NCI-H1417 treated with DMSO at 0.1 percent for 48 hours (cell line): Measurements from ENCODE around the gene ANKRD42.
A peak's percentile ranks its signal among the peaks of the same experiment; 100 is the strongest.
"Not testable (repeated sequence)": the region's sequence is repeated elsewhere in the genome, so short reads cannot be mapped to it uniquely, and the experiment has no call there.

ENCODE experiments used
- DNase-seq: peaks from one replicate; lab custom pipeline; 2025; lab: John Stamatoyannopoulos, UW

The ANKRD42 gene

DNA sequence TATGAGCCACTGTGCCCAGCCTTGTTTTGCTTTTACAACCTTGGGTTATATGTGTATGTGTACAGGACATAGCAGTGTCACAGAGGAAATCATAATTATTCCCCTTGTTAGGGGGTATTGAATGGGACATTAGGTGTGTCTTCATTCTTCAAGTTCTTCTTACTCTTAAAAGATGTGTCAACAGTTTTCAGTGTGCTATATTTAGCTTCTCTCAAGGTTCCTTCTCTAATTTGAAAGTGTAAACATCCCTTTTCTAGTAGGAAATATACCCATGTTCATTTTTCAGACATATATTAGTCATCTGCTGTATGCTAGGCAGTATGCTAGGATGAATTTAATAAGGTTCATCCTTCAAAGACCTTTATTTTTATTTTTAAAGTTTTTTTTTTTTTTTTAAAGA lies 19.5 kb upstream of the ANKRD42 start:
- no peak for DNase-seq

DNA sequence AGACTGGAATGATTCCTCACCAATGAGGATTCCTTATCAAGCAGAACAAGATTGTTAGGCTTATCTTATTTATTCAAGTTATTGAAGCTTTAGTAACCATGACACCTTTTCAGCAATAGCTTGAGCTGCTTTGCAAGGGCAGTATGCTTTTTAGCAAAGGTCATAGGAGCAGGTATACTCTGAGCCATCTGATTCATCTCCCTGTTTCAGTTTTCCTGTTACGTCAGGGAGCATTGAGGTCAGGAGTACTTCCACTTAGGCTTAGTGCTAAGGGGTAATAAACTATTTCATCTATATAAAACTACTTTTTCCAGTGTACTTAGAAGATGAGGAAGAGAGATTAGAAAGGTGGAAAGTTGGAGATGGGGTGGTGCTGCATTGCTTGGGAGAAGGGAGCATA lies 17.7 kb upstream of the ANKRD42 start:
- no peak for DNase-seq

DNA sequence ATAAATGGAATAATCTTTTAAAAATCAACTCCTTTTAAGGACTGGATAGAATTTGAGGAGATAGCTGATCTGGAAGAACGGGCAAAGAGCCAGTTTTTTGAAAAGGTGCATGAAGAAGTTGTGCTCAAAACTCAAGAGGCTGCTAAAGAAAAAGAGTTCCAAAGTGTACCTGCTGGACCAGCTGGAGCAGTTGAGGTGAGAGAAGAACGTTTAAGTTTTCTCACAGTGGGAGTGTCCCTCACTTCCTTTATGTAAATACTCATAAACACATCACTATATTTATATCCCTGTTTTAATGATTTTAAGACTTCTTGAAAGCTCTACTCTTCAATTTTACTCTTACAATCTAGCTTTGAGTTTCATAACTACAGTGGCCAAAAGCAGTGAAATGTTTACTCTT lies 11.7 kb upstream of the ANKRD42 start:
- DNase-seq: no peak

DNA sequence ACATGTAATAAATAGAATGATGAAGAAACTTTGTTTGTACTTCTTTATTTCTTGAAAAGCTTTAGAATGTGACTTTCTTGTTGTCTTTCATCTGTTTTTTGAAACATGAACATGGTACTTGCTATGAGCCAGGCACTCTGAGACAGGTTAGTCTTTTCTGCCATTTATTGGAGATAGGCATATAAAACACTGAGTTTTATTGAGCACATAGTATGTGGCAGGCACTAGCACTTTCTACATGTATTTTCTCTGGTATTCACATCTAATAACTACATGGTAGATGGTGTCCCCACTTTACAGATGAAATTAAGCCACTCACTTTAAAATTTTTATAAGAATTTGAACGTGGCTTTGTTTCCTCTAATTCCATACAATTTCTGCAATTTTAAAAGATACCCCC lies 7.7 kb upstream of the ANKRD42 start:
- DNase-seq: no peak

DNA sequence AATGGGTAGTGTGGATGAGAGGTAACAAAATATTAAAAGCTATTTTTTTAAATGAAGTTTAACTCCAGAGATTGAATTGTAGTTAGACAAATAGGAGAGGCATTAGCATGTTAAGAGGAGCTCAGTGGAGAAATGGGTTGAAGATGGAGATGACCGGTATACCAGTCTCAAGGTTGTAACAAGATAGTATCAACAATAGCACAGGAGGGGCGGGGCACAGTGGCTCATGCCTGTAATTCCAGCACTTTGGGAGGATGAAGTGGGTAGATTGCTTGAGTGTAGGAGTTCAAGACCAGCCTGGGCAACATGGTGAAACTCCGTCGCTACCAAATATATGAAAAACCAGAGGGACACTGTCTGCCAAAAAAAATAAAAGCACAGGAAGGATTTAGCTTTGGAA lies 6.0 kb upstream of the ANKRD42 start:
- DNase-seq: no peak

DNA sequence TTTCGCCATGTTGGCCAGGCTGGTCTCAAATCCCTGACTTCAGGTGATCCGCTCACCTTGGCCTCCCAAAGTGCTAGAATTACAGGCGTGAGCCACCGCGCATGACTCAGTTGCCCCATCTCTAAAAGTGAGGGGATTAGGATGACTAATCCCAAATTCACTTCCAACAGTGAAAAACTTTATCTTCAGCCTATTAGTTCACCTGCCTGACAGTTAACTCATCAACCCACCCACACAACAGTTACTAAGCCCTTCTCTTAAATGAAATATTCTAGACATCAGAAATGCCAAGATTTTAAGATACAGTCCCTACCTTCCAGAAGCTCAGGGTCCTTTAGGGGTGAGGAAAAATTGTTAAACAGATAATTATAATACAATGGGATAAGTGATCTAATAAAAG lies 2.0 kb upstream of the ANKRD42 start:
- no peak for DNase-seq

DNA sequence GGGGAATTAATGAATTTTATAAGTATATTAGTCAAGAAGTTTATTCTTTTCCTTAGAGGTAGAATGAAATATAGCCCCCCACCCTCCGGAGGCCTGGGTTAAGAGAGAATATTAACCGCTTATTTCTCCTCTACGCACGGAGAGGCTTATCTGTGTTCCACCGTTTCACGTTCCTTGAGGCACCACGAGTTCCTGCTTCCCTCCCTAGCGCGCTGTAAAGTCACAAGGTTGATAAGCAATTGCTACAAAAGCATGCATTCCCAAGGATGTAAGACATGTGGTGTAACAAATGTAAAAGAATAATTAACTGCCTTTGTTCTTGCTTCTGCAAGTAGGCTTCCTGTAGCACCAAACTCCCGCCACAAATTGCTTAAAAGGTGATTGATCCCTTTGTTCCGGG lies 1.5 kb upstream of the ANKRD42 start:
- no peak for DNase-seq

DNA sequence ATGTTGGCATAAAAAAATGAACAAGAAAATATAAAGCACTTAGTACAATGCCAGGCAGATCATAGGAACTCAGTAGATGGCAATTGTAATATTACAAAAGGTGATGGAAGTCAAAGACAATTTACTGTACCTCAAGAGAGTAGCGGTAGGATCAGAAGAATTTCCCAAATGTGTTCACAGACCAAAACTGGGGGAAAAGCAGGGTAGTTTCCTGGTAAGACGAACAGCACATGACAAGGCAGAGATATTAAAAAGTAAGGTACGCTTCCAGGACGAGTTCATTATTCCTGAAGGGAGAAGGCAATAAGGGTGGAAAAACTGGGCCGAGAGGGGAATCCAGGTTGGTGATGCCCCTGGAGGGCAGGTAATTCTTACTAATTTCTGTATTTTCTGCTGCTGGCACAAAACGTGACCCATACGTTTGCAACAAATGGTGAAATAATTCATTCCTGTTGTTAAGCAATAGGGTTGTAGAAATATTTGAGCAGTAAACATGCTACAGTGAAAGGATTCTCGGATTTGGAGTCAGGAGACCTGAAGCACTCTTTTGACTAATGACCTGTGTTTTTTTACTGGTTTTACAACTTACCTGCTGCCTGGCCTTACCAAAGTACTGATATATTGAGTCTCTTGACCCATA lies 786 bp upstream of the ANKRD42 start:
- no peak for DNase-seq

DNA sequence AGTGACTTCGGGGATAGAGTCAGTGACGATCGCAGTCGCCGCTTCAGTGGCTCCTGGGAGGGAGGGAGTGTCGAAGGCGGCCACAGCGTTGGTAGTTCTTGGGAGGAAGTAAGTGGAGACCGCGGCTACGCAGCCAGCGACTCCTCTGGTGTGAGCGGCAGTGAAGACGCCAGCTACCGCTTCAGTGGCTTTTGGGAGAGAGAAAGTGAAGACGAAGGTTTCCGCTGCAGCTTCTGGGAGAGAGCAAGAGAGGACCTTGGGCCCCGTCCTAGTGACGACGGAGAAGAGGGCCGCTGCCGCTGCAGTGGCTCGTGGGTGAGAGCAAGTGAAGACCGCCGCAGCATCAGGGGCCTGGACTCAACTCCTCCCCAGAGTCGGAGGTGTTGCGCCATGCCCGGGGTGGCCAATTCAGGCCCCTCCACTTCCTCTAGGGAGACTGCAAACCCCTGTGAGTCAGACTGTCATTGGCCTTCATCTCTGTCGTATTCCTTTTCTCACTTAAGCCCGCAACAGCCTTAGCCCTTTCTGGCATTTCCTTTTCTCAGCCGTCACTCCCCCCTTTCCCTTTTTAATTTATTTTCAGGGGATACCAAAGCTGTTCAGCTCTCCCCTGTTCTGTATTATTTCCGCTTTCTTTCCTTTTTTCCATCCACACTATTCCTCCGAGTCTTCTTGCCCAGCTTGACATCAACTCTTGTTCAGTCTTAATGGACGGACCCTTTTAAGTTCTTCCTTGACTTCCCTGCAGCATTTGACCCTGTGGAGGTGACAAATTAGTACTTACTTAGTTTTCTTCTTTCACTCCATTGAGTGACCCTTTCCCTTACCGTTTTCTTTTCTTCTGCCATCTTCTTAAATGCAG lies 1.0 kb downstream of the ANKRD42 start:
- no peak for DNase-seq

DNA sequence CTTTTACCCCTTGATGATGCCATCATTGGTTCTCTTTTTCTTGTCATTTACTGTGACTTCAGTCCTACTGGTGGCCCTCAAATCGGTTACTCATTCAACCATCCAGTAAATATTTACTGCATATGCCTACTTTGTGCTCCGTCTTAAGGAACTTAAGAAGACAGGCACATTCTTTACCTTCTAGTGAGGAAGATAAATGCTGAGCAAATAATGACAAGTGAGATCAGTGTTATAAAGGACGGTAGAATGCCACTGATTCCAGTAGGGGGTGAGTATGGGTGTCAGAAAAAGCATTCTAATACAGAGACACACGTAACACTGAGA lies 1.6 kb downstream of the ANKRD42 start:
- no peak for DNase-seq

DNA sequence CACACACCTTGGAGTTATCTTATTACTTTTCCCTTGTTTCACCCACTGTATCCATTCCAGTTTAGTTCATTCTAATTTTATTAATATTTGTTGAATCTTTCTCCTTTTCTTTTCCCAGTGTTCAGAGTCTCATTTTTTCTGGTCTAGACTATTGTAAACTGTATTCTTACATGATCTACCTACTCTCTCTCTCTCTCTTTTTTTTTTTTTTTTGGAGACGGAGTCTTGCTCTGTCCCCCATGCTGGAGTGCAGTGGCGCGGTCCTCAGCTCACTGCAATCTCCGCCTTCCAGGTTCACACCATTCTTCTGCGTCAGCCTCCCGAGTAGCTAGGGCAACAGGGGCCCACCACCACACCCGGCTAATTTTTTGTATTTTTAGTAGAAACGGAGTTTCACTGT lies 2.1 kb downstream of the ANKRD42 start:
- no peak for DNase-seq

DNA sequence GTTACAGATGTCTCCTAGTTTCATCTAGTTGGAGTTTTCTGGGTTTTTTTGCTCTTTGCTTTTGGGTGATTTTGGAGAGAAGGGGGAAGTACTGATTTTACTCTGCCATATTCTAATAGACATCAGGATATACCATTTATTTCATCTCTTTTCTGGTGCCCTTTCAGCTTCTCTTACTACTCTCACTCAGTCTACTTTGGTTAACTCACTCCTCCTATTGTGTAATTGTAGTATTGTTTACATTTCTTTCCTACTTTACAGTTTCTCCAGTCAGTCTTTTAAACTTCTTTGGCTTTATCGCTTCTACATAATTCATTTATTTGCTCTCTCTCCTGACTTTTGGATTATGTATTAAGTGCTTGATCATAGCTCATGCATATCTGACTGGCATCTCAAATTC lies 6.5 kb downstream of the ANKRD42 start:
- DNase-seq: no peak

DNA sequence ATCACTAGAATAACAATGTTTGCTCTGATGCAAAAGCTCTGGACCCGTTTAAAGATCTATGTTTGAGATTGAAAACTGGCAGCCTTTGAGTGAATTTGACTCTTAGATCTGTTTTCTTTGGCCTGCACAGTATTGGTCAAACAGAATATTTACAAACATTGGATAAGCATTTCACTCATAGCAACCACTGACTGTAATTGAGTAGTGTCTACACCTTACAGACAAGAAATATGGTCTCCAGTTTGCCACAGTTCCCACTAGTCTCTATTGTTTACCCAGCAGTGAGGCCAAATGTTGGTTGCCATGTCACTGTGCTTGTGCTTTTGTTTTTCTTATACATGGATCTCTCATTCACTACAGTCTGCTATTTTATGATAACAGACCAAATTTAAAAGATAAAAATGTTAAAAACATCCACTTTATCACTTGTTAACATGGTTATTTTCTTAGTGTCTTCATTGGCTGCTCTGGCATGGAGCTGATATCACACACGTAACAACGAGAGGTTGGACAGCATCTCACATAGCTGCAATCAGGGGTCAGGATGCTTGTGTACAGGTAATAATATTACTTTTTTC lies 12.2 kb downstream of the ANKRD42 start:
- DNase-seq: no peak

DNA sequence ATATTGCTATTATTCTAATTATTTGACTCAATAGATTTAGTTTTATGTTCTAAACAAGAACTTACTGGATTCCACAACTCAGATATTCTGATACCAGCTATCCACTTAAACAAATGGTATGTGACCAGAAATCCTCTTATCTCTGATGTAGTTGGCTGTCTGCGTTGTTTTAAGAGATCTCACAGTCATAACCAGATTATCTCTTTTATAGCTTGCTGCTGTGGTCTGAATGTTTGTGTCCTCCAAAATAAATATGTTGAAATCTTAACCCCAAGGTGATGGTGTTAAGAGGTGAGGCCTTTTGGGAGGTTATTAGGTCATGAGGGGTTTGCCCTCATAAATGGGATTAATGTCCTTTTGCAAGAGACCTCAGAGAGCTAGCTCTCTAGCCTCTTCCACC lies 12.7 kb downstream of the ANKRD42 start:
- no peak for DNase-seq

DNA sequence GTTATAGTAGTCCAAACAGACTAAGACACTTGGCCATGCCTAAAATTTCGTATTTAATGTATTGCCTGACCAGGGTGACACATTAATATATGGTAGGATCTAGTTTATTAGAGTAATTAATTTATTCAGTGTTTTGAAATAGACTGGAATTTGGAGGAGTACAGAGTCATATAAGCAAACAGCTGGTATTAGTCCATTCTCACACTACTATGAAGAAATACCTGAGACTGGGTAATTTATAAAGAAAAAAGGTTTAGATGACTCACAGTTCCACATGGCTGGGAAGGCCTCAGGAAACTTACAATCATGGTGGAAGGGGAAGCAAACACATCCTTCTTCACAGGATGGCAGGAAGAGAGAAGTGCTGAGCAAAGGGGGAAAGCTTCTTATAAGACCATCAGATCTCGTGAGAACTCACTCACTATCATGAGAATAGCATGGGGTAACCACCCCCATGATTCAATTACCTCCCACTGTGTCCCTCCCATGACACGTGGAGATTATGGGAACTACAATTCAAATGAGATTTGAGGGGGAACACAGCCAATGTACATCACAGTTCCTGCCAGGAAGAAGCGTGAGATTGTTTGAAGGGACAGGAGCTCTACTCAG lies 13.4 kb downstream of the ANKRD42 start:
- DNase-seq: not testable (repeated sequence)

DNA sequence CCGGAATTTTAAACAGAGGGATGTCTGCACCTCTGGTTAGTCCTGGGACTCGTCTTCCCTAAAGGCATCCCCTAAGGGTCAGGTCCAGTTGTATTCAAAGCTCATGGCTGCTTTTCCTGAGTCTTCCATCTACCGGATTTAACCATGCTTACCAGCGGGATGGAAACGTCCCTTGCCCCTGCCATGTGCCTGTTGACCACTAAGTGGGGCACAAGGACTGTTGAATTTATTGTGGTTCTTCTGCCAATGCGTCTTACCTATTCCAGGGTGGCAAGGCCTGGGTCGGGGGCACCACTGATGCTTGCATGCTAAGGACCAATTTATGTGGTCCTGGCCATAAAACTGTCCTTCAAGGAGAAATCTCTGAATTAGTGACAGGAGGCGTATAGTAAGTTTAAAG lies 25.6 kb downstream of the ANKRD42 start:
- DNase-seq: peak; percentile 4

DNA sequence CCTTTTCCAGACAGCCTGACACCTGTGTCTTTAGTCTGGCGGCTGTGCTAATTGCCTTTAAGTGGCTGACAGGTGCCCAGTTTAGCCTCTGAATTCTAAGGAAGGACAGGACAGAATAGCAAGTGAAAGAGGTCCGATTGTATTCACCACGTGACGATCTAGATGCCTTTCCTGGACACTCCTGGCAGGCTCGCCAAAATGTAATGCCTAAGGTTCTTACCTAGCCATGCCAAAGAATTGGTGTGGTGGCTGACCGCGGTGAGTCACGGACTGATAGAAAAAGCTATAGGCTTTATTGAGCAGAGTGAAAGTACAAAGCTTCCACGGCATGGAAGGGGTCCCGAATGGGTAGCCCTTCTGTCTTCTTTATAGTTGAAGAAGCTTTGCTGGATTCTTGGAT lies 26.7 kb downstream of the ANKRD42 start:
- peak; percentile 1 for DNase-seq

DNA sequence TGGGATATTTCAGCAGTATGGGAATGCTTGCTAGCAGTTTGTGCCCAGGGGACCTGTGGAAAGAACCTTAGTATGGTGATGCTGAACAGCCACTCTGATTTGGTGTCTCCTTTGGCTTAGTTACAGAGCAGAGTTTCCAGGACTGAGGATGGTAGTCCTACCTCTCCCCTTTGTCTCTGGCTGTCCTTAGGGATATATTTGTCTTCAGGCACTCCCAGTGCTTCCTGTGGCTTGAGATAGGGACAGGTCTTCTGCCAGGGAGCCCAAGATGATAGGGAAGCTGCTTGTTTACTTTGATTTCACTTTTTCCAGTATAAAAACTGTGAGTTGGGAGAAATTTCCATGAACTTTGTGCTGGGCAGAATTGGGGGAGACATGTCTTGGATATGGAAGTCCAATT lies 28.2 kb downstream of the ANKRD42 start:
- DNase-seq: no peak

DNA sequence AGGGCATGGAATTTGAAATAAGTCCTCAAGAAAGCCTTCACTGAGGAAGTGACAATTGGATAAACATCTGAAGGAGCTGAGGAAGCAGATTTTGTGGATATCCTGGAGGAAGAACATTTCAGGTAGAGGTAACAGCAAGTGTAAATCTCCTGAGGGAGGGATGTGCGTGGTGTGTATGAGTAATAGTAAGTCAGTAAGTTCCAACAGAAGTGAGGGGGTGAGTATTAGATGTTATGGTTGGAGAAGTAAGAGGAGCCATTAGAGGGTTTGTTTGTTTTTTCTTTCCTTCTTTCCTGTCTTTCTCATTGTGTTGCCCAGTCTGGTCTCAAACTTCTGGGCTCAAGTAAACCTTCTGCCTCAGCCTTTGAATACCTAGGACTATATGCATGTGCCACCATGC lies 29.0 kb downstream of the ANKRD42 start:
- no peak for DNase-seq

DNA sequence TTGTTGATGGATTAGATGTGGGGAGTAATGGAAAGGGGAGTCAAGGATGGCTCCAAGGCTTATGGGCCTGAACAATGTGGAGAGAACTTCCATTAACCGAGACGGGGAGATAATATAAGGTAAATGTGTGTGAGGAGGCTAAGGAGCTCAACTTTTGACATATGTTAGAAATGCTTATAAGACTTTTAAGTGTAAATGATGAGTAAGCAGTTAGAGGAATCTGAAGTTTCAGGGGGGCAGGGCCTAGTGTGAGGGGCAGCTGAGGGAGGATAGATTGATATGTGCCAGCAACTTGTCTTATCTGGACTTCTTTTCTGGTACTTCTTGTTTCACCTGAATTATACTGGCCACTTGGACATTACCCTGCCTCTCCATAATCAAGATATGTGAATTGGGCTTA lies 29.9 kb downstream of the ANKRD42 start:
- no peak for DNase-seq

DNA sequence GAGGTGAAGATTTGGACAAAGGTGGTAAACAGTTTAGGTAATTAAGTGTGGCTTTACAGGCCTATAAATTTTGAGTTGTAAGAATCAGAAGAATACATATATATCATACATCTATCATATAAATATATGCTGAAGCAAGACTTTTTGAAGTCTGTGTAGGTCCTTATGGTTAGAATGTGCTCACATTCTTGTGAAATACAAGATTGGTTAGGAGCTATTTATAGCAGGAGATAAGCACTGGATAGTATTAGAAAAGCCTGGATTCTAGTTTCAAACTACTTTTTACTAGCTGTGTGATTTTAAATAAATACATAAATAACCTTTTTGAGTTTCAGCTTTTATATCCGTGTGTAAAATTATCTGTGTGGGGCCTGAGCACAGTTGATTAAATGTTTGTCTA lies 42.3 kb downstream of the ANKRD42 start:
- no peak for DNase-seq

DNA sequence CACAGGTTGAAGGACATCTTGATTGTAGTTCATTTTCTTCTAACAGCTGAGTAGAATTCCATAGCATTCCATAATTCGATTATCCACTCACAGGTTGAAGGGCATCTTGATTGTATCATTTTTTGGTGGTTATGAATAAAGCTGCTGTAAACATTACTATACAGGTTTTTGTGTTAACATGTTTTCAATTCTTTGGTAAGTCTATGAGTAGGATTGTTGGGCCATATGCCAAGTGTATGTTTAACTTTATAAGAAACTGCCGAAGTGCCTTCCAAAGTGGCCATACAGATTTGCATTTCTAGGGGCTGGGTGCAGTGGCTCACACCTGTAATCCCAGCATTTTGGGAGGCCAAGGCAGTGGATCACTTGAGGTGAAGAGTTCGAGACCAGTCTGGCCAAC lies 44.6 kb downstream of the ANKRD42 start:
- no peak for DNase-seq

DNA sequence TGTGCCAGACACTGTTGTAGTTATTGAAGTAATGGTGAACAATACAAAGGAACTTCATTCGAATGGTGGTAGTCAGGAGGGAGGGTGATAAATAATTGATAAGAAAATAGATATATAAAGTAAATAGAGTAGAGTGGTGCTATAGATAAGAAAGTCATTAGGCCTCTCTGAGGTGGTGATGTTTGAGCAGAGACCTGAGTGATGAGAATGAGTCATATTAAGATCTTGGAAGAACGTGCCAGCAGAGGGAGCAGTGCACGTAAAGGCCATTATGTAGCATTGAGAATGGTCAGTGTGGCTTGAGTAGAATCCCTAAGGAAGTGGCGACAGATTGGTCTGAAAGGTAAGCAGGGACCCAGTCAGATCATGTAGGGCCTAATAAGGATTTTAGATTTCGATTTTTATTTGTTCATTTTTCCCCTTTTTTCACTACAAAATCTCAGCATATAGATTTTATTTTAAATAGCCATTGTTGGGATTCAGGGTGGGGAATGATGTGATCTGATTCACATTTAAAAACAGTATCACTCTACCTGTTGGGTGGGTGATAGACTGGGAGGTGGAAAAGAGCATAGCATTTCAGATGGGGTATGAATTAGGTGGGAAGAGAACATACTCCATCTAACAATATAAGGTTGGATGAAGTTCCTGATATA lies 47.9 kb downstream of the ANKRD42 start:
- no peak for DNase-seq
